Endodermal cell (in vitro differentiated cells): ENCODE data around the gene MPST. TPM values are rescaled to one million over a fixed set of nuclear protein-coding genes. Genes with fewer than 3 reads are reported as not detected.

Experiments used
- DNase-seq: peaks from one replicate; pipeline ENCODE4 v3.0.0-alpha.2; 2017
- H3K27ac ChIP-seq: 2 replicates; pipeline ENCODE4 v1.5.1; 2013; ENCODE audit warnings: mild to moderate bottlenecking, low read depth, low read length, moderate library complexity
- H3K27me3 ChIP-seq: 2 replicates; pipeline ENCODE4 v1.6.1; 2013; ENCODE audit warnings: mild to moderate bottlenecking, low read length, moderate library complexity; ENCODE audit not compliant: insufficient read depth, control insufficient read depth, poor library complexity, severe bottlenecking
- H3K36me3 ChIP-seq: 2 replicates; pipeline ENCODE4 v1.7.0; 2013; ENCODE audit warnings: mild to moderate bottlenecking, low read length, moderate library complexity; ENCODE audit not compliant: control insufficient read depth, insufficient read depth
- H3K4me1 ChIP-seq: one replicate; pipeline ENCODE4 v1.7.0; 2013; ENCODE audit warnings: low read length; ENCODE audit not compliant: control insufficient read depth, insufficient read depth
- H3K4me3 ChIP-seq: 2 replicates; pipeline ENCODE4 v1.5.1; 2013; ENCODE audit warnings: mild to moderate bottlenecking, low read length, moderate library complexity
- H3K9ac ChIP-seq: 2 replicates; pipeline ENCODE4 v1.6.1; 2013; ENCODE audit warnings: mild to moderate bottlenecking, low read length, moderate library complexity; ENCODE audit not compliant: poor library complexity, severe bottlenecking; ENCODE audit errors: extremely low read depth
- H3K9me3 ChIP-seq: 2 replicates; pipeline ENCODE4 v1.6.1; 2013; ENCODE audit warnings: mild to moderate bottlenecking, low read length, moderate library complexity; ENCODE audit not compliant: control insufficient read depth
- H3K27ac Mint-ChIP-seq: 2 replicates; pipeline ENCODE4 v1.8.0; 2020; ENCODE audit warnings: mixed read lengths
- H3K27me3 Mint-ChIP-seq: 2 replicates; pipeline ENCODE4 v1.8.0; 2021; ENCODE audit warnings: mild to moderate bottlenecking, mixed read lengths; ENCODE audit not compliant: insufficient read depth
- H3K36me3 Mint-ChIP-seq: 2 replicates; pipeline ENCODE4 v1.8.0; 2020; ENCODE audit warnings: low read depth, mixed read lengths
- H3K4me1 Mint-ChIP-seq: 2 replicates; pipeline ENCODE4 v1.8.0; 2020; ENCODE audit warnings: mixed read lengths
- H3K4me3 Mint-ChIP-seq: 2 replicates; pipeline ENCODE4 v1.8.0; 2020; ENCODE audit warnings: mild to moderate bottlenecking, moderate library complexity, mixed read lengths
- H3K9me3 Mint-ChIP-seq: 2 replicates; pipeline ENCODE4 v1.8.0; 2020; ENCODE audit warnings: mild to moderate bottlenecking, mixed read lengths
- CTCF ChIP-seq: fragments of 200-600 bp; sonication (generic); conservative IDR thresholded peaks from 2 replicates; pipeline ENCODE4 v1.5.0; 2021; ENCODE audit warnings: antibody characterized with exemption, mild to moderate bottlenecking
- WGBS, 2 experiments: methylation state at CpG; one replicate each; pipeline versions ENCODE4 v1.1.5 to v1.1.7; 2013; ENCODE audit warnings: missing lambda C conversion rate in 2 of 2, mixed read lengths in 1 of 2; ENCODE audit not compliant: insufficient coverage in 1 of 2, insufficient read length in 1 of 2; 5-methylcytosine and 5-hydroxymethylcytosine counted together
- total RNA-seq, 2 donors: library from RNA; stranded (reverse); fragmentation: NEBNext Ultra II Directional in 1 of 2; extraction: Animal tissue kit (Norgen Biotek cat#: 25700) in 1 of 2; gene quantifications; 2 replicates in 1 of 2; 3 replicates in 1 of 2; pipeline ENCODE4 v1.2.1, GENCODE V29; 2021

The MPST gene
- total RNA-seq, 2 donors from 2014 or later: 71.7 to 74.6 TPM

GRCh38 chr22:37039466-37039865 is 19.9 kb downstream of the MPST start:
- Mint-ChIP-seq H3K27ac (no peak overlapping the region), H3K36me3 (no peaks in the 10 kb centered on the region), H3K27me3 (peaks cover 9% of the 10 kb centered on the region), H3K9me3 (no peaks in the 10 kb centered on the region), H3K4me3 (no peak overlapping the region), H3K4me1 (no peaks in the 10 kb centered on the region)
- Histone ChIP-seq H3K4me3 (no peak overlapping the region), H3K9me3 (no peaks in the 10 kb centered on the region), H3K4me1 (no peaks in the 10 kb centered on the region), H3K9ac (no peak overlapping the region), H3K36me3 (no peaks in the 10 kb centered on the region), H3K27me3 (no peaks in the 10 kb centered on the region), H3K27ac (no peak overlapping the region)
- DNase-seq: no peak
- WGBS, 2 experiments: 83 to 96% methylated on average over 2 of the region's 2 CpGs
- TF ChIP-seq CTCF: no peak

- H3K4me3 Mint-ChIP-seq: no peak overlapping the region
- H3K27ac Mint-ChIP-seq: no peak overlapping the region
- DNase-seq: no peak
- Histone ChIP-seq H3K27ac (no peak overlapping the region), H3K9ac (no peak overlapping the region), H3K4me1 (no peaks in the 10 kb centered on the region), H3K4me3 (no peak overlapping the region), H3K9me3 (no peaks in the 10 kb centered on the region), H3K27me3 (no peaks in the 10 kb centered on the region), H3K36me3 (no peaks in the 10 kb centered on the region)
- no peak for TF ChIP-seq CTCF
- H3K9me3 Mint-ChIP-seq: no peaks in the 10 kb centered on the region
- 91 to 97% methylated on average over 6 to 7 of the region's 7 CpGs for WGBS, 2 experiments
- H3K4me1 Mint-ChIP-seq: no peaks in the 10 kb centered on the region
- H3K27me3 Mint-ChIP-seq: peaks cover 2% of the 10 kb centered on the region
- H3K36me3 Mint-ChIP-seq: no peaks in the 10 kb centered on the region
These were observed 23.8 kb downstream of the MPST start for GRCh38 chr22:37043209-37043827.

GRCh38 chr22:37043828-37044538 is 24.4 kb downstream of the MPST start:
- Histone ChIP-seq H3K9me3 (no peaks in the 10 kb centered on the region), H3K27me3 (no peaks in the 10 kb centered on the region), H3K4me3 (no peak overlapping the region), H3K9ac (no peak overlapping the region), H3K36me3 (no peaks in the 10 kb centered on the region), H3K27ac (no peak overlapping the region), H3K4me1 (no peaks in the 10 kb centered on the region)
- TF ChIP-seq CTCF: peak; percentile 73
- DNase-seq: peak; percentile 77
- peaks cover 2% of the 10 kb centered on the region for H3K27me3 Mint-ChIP-seq
- no peaks in the 10 kb centered on the region for H3K36me3 Mint-ChIP-seq
- no peak overlapping the region for H3K4me3 Mint-ChIP-seq
- H3K9me3 Mint-ChIP-seq: no peaks in the 10 kb centered on the region
- H3K4me1 Mint-ChIP-seq: no peaks in the 10 kb centered on the region
- 75 to 85% methylated on average over 8 to 16 of the region's 17 CpGs for WGBS, 2 experiments
- H3K27ac Mint-ChIP-seq: no peak overlapping the region
